Measurements from ENCODE around the gene INSYN1.

Gene INSYN1

GRCh38 chr15:73687351-73687750, 65.8 kb downstream of the INSYN1 start:
- DNase-seq (ENCODE audit: low read depth in 3 of 3, low spot score in 1 of 3), result no peak

- no peak for DNase-seq (ENCODE audit: low read depth in 3 of 3, low spot score in 1 of 3)
These were observed 66.3 kb downstream of the INSYN1 start for GRCh38 chr15:73686781-73687256.

GRCh38 chr15:73685981-73686380, 67.2 kb downstream of the INSYN1 start:
- no peak for DNase-seq (ENCODE audit: low read depth in 3 of 3, low spot score in 1 of 3)
